Erythroblast (primary cell): ENCODE measurements around the gene USP35.

ENCODE experiments used
- GATA1 ChIP-seq: IDR thresholded peaks from 2 replicates; pipeline ENCODE4 v1.6.1; 2011; ENCODE audit warnings: low read depth, mild to moderate bottlenecking, control low read depth, low read length, moderate library complexity
- POLR2A ChIP-seq: IDR thresholded peaks from 2 replicates; pipeline ENCODE4 v1.6.1; 2011; ENCODE audit warnings: mild to moderate bottlenecking, low read length

DNA sequence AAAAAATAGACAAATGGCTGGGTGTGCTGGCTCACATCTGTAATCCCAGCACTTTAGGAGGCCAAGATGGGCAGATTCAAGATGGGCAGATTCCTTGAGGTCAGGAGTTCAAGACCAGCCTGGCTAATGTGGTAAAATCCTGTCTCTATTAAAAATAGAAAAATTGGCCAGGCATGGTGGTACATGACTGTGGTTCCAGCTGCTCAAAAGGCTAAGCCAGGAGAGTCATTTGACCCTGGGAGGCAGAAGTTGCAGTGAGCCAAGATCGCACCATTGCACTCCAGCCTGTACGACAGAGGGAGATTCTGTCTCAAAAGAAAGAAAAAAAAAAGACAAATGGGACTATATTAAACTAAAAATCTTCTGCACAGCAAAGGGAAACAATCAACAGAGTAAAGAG is 55.4 kb downstream of the USP35 start:
- TF ChIP-seq POLR2A: no peak
- no peak for TF ChIP-seq GATA1
